ENCODE results near the gene PATJ.
"Not testable (repeated sequence)": the region's sequence is repeated elsewhere in the genome, so short reads cannot be mapped to it uniquely, and the experiment has no call there.

Gene PATJ

DNA sequence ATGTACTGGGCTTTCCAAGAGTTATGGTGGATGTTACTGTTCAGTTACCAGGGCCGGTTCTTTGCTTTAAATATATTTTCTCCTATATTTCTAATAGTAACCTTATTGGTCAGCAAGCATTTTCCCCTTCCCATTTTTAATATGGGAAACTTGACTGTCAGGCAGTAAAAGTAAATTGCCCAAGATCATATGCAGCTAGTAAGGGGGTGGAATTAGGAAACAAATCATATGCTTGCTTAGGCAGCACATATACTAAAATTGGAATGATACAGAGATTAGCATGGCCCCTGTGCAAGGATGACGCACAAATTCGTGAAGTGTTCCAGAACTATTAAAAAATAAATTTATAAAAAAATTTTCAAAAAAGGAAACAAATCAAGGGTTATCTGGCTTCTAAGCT, 73.9 kb downstream of the PATJ start:
- H3K4me3 ChIP-seq (ENCODE audit: low read depth, low read length) = no peak overlapping the region

DNA sequence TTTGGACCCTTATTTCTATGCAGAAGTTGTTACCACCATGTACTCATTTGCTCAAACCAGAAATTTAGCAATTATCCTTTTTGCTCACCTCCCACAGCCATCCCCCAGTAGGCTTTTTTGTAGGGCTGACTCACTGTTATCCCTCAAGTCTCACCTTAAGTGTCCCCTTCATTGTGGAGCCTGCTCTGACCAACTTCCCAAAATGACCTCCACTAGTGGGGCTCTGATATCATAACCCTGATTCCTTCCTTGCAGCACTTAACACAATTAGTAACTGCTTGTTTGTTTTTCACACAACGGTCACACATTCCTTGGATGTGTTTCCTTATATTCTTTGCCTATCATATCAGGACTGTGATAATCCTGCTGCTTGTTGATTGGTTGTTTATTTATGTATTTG, 76.7 kb downstream of the PATJ start:
- H3K4me3 ChIP-seq (ENCODE audit: low read depth, low read length) = no peak overlapping the region

DNA sequence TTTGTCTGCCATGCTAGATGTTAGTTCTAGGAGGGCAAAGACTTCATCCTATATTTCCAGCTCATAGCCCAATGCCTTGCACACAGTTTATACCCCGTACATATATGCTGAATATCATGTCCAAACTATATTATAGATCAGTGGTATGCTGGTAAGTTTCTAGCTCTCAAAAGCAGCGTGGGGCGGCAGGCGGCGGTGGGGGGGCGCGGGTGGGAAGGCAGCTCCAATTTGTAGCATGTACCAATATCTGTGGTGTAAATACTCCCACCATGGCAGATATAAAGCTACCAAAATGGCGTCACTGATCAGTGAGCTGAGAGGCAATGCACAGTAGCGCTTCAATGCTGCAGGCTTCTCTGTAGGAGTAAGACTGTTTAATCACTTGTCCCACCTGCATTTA, 77.1 kb downstream of the PATJ start:
- no peak overlapping the region for H3K4me3 ChIP-seq (ENCODE audit: low read depth, low read length)

DNA sequence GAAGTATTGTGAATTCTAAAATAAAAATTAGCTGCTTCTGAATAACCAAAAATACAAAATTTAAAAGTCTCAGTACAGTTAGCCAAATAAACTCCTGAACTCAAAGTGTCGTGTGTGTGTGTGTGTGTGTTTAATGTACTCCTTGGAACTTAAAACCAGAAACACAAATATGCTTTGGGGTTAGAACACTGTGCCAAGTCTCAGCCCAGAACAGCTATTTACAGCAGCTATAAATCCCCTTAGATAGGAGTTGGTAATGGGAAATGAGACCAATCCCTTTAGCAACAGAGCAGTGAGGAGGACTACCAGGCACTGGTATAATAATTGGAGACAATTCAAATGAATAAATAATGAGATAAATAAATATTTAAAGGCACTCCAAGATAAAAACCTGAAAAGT, 83.1 kb downstream of the PATJ start:
- no peak overlapping the region for H3K4me3 ChIP-seq (ENCODE audit: low read depth, low read length)

DNA sequence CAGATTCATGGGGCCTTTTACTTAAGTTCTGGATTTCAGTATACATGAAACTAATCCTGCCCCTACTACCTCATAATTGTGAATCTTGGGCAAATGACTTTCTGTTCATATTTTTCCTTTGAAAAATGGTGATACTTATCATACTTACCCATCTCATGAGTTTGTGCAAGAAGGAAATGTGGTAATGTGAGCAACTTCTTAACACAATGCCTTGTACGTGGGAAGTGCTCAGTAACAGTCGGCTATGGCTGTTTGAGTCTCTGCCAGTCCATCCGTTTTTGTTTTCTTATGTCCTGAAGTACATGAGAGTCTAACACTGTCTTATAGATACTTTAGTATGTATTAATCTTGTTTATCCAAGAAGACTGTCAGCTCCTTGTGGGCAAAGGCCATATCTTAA, 86.5 kb downstream of the PATJ start:
- H3K4me3 ChIP-seq (ENCODE audit: low read depth, low read length) = no peak overlapping the region

DNA sequence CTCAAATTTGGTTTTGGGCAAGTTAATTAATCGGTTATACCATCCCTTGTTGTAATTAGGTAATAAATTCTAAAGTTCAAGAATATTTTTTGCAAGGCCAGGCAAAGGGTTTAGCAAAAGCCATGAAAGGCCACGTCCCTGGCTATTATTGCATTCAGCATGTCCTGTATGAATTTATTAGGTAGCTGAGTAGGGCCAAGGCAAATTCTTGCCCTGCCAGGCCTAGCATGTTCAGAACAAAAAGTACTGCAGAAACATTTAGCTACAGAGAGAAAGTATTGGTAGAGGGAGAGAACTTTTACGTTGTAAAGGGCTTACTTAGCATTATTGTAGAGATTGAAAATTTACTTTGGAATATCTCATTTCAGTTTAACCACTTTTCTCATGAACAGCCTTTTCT, 94.4 kb downstream of the PATJ start:
- H3K4me3 ChIP-seq (ENCODE audit: low read depth, low read length) = no peak overlapping the region

DNA sequence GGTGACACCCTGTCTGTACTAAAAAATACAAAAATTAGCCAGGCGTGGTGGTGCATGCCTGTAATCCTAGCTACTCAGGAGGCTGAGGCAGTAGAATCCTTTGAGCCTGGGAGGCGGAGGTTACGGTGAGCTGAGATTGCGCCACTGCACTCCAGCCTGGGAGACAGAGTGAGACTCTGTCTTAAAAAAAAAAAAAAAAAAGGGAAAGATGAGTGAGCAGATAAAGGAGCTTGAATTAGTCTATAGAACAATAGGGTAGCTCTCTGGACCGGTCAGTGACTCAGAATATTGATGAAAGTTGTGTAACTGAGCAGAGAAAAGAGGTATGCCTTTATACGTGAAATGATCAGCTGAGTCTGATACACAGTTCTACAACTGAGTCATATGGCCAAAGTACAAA, 95.3 kb downstream of the PATJ start:
- H3K4me3 ChIP-seq (ENCODE audit: low read depth, low read length) = not testable (repeated sequence)

DNA sequence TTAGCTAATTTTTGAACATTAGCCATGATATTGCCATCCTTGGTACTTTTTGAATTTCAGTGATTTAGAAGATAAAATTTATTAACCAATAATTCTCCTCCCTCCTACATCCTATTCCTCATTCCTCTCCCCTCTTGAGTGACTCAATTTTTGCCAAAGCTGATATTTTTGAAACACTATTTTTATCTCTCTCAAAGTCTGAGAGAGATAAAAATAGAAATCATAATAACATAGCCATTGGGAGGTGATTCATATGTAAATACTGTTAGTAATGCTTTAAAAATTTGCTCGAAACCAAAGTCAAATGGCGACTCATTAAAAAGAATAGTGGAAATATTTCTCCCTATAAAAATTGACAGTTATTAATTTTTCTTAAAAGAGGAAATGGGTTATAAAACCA, 97.4 kb downstream of the PATJ start:
- no peak overlapping the region for H3K4me3 ChIP-seq (ENCODE audit: low read depth, low read length)

DNA sequence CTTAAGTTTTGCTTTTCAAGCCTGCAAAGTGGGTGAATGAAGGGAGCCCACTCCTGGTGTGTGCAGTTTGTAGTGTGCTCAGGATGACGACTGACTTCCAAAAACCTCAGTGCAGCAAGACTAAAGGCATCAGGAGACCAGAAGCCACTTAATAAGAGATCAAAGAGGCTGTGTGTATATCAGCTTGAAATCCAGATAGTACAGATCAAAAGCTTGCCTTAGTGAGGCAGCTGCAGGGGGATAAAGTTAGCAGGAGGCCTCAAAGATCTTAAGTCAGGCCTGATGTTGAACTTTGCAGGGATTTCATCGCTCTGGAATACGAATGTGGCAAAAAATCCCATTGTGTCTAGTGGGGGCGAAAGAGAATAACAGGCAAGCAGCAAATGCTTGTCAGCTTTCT, 99.8 kb downstream of the PATJ start:
- H3K4me3 ChIP-seq (ENCODE audit: low read depth, low read length) = no peak overlapping the region

DNA sequence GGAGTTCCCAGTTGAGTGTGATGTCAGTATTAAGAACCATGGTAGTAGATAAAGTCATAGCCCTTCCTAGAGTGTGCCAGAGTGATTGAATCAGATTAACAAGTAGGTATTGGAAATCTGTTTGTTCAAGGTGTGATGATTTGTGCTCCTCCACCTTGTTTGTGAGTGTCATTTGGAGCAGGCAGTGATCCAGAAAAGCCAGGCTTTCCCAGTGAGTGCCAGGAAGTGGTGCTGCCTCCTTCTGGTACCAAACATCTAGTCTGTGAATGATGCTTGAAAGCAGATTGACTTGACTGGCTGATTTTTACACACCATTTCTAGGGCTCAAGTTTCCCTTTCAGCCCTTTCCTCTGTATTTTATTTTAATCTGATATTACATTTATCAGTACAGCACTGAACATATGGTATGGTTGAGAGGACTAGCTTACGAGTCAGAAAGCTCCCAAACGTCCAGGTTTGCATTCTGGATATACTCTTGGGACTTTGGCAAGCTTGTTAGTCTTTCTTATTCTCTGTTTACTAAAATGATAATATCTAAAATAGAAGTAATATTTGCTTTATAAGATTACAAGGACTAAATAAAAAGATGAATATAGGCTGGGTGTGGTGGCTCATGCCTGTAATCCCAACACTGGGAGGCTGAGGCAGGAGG, 100.7 kb downstream of the PATJ start:
- no peak overlapping the region for H3K4me3 ChIP-seq (ENCODE audit: low read depth, low read length)

DNA sequence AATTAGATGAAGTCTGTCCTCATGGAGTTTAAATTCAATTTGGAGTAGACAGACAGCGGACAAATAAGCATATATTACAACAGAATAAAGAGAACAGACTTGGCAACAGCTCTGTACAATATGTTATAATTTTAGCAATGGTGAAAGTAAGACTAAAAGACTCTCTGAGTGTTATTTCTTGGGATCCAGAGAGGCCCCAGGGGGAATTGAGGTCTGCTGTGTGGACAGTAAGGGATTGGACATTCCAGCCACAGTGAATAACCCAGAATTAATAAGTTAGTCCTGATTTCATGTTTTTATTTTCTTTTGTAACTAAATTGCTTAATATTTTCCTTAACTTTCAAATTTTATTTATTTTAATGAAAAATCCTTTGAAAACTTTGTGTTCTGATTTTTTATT, 101.7 kb downstream of the PATJ start:
- H3K4me3 ChIP-seq (ENCODE audit: low read depth, low read length) = no peak overlapping the region

DNA sequence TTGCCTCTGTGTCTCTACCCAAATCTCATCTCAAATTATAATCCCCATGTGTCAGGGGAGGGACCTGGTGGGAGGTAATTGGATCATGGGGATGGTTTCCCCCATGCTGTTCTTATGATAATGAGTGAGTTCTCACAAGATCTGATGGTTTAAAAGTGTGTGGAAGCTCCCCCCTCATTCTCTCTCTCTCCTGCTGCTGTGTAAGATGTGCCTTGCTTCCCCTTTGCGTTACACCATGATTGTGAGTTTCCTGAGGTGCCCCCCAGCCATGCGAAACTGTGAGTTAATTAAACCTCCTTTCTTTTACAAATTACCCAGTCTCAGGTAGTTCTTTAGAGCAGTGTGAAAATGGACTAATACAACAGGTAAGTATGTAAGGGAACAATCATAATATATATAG, 102.4 kb downstream of the PATJ start:
- H3K4me3 ChIP-seq (ENCODE audit: low read depth, low read length) = not testable (repeated sequence)

DNA sequence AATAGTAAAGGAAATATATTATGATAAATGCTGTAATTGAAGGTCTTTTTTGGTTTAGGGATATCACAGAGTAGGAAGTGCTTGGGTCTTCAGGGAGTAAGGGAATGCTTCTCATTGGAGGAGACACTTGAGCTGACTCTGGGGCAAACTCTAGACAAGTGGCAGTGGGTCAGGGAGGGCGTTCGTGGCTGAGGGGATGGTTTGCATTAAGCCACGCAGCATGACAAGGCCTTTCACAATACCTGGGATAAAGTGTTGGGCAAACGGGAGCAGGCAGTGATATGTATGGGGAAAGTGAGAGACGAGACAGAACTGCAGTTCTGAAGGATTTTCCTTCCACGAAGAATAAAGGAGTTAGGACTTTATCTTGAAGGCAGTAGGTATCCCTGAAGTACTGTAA, 109.0 kb downstream of the PATJ start:
- no peak overlapping the region for H3K4me3 ChIP-seq (ENCODE audit: low read depth, low read length)

DNA sequence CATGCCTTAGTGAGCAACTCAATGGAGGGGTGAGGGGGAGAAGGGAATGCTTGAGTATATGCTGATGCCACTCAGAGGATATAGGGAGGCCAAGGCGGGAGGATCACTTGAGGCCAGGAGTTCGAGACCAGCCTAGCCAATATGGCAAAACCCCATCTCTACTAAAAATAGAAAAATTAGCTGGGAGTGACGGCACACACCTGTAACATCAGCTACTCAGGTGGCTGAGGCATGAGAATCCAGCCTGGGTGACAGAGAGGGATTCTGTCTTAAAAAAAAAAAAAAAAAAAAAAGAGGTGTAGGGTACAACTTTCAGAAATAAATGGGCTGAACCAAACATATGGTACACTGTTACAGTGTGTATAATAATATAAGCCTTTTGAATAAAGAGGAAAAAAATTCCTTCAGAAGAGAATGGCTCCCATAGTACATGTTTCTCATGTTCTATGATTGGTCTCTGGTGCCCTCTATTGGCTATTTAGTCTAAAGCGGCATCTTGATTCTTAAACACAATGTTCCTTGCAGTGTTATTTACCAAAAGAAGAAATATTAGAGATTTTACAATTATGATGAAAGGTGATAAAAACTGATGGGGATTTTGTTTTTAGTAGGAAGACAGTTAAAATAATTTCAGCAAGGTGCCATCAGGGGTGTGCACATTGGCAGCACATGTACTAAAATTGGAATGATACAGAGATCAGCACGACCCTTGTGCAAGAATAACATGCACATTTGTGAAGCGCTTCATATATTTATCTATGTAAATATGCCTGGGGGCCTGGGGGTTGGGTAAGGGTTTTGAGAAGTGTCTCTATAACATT, 109.8 kb downstream of the PATJ start:
- no peak overlapping the region for H3K4me3 ChIP-seq (ENCODE audit: low read depth, low read length)

DNA sequence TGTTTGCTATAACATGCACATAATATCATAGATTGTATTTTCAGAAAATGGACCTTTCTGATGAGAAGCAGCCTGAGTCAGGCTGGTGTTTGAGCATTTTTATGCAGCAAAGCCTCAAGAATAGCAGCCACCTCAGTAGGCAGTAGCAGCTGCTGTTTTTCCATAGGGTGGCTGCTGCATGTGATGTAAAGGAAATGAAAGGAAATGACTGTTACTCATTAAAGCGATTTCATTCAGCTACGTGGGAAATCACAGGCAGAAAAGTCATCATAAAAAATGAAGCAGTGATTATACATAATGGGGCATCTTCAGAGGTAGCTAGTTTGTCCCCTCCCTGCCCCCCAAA, 110.4 kb downstream of the PATJ start:
- H3K4me3 ChIP-seq (ENCODE audit: low read depth, low read length) = no peak overlapping the region

DNA sequence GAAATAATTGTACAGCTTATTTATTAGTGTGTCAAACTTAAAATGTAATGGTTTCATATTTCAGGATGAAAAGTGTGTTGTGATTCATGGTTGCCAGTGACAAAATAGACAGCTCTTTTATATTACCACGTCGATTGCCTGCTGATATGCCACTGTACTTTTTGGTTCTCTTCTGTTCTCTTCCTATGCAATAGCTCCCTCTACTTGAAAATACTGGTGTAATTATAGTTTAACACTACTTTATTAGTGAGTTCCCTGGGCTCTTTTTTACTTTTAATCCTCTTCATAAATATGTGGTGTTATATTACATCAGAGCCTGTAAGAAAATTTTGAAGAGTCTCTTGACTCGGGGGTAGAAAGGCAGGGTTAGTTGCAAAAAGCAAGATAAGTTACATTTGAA, 111.3 kb downstream of the PATJ start:
- no peak overlapping the region for H3K4me3 ChIP-seq (ENCODE audit: low read depth, low read length)

DNA sequence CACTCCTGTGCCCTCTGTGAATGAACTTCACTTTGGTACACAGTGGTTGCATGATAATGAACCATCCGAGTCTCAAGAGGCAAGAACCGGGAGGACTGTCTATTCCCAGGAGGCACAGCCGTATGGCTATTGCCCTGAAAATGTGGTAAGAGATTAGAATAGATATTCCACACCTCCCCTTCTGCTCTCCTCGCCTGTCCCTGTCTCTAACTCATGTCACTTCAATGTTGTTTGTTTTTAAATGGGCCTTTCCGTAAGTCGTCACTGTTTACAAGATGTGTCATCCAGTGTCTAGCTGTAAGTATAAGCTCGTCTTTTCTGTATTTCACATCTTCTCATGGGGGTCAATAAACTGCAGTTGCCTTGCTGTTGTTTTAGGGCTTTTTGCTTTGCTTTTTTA, 122.2 kb downstream of the PATJ start:
- no peak overlapping the region for H3K4me3 ChIP-seq (ENCODE audit: low read depth, low read length)

DNA sequence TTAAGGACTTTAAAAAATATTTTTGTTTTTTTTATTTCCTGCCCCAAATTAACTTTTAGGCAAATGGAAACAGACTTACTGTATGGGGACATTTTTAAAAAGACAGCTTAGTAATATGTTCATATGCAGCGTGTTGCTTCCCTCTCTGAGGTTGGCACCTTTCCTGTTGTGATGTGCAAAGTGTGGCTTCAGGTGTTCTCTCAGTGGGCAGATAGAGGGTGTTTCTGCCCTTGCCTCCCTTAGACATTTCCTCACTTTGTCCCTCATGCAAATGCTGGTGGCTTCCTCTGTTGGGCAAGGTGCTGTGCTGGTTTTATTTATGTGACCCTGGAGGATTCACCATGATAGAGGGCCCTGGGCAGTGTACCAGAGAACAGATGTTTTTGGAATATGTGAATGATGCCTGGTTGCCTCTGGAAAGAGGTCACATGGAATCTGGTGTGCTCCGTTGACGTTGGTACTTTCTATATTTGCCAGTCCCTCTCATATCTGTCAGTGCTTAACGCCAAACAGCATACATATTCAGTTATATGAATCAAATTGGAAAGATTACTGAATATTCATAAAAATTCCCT, 123.5 kb downstream of the PATJ start:
- H3K4me3 ChIP-seq (ENCODE audit: low read depth, low read length) = no peak overlapping the region

DNA sequence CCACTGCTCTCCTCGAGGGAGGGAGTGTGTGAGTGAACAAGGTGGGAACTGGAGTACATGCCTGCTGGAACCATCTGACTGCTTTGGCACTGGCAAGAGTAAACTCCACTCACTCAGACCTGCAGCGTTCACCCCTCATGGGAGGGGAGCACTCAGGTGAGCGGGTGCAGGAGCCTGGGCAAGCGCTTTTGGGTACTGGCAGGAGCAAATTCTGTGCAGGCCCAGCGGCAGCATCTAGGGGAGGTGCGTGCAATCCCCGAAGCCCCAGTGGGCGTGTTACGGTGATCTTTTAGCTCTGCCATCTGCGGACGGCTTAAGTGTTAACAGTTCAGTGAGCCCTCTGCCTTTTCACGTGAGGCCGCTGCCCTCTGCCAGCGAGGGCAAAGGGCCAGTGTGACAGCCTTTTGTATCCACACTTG, 127.4 kb downstream of the PATJ start:
- no peak overlapping the region for H3K4me3 ChIP-seq (ENCODE audit: low read depth, low read length)

DNA sequence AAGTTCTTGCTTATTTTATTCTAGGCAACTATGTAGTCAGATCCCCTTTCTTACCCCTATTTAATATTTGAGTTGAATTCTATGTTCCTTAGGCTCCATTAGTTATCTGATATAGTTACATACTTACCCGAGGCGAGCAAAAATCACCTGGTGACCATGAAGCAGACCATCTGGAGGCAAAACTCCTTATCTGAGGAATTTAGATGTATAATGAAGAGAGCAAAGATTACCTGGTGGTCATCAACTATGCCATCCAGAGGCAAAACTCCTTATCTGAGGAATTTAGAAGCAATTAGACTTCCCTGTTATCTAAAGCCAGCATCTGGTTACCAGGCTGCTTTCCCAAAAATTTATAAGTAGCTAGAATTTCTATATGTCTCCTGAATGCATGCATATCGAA, 129.9 kb downstream of the PATJ start:
- H3K4me3 ChIP-seq (ENCODE audit: low read depth, low read length) = no peak overlapping the region

DNA sequence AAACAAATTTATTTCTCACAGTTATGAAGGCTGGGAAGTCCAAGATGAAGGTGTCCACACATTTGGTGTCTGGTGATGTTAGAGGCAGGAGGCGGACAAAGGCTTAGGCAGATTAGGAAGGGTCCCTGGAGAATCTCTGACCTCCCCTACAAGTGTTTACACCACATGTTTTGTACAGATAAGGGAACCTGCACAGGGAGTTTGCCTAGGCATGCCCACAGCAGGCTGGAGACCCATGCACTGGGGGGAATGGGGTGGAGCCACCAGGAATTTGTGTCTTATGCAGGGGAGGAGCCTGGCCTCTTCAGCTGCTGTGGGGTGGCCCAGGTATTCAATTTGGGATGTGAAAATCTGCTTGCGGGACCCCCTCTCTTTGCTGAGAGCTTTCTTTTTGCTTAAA, 131.3 kb downstream of the PATJ start:
- no peak overlapping the region for H3K4me3 ChIP-seq (ENCODE audit: low read depth, low read length)

DNA sequence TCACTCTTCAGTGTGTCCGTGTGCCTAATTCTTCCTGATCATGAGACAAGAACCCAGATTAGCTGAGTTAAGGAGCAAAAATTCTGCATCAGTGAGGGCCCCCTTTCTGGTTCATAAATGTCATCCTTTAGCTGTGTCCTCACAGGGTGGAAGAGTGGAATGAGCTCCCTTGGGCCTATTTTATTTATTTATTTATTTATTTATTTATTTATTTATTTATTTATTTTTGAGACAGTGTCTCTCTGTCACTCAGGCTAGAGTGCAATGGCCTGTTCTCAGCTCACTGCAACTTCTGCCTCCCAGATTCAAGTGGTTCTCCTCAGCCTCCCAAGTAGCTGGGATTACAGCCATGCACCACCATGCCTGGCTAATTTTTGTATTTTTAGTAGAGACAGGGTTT, 131.7 kb downstream of the PATJ start:
- no peak overlapping the region for H3K4me3 ChIP-seq (ENCODE audit: low read depth, low read length)

DNA sequence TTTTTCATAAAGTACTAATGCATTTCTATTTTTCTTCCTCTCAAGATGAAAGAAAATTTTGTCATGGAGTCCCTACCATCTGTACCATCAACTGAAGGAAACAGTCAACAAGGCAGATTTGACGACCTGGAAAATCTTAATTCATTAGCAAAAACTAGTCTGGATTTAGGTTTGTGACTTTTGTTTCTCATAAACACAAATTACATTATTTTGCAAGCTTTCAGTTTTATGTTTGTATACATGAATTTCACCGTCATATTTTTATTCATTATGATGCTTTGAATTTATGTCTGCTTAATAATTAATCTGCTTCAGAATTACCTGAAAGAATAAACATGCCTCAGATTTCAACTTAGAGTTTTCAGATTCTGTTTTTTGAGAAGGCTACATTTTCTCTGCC, 132.9 kb downstream of the PATJ start:
- H3K4me3 ChIP-seq (ENCODE audit: low read depth, low read length) = no peak overlapping the region
